ENCODE measurements around the gene DSCAM.
"Not testable (repeated sequence)": the region's sequence is repeated elsewhere in the genome, so short reads cannot be mapped to it uniquely, and the experiment has no call there.

DSCAM gene

DNA sequence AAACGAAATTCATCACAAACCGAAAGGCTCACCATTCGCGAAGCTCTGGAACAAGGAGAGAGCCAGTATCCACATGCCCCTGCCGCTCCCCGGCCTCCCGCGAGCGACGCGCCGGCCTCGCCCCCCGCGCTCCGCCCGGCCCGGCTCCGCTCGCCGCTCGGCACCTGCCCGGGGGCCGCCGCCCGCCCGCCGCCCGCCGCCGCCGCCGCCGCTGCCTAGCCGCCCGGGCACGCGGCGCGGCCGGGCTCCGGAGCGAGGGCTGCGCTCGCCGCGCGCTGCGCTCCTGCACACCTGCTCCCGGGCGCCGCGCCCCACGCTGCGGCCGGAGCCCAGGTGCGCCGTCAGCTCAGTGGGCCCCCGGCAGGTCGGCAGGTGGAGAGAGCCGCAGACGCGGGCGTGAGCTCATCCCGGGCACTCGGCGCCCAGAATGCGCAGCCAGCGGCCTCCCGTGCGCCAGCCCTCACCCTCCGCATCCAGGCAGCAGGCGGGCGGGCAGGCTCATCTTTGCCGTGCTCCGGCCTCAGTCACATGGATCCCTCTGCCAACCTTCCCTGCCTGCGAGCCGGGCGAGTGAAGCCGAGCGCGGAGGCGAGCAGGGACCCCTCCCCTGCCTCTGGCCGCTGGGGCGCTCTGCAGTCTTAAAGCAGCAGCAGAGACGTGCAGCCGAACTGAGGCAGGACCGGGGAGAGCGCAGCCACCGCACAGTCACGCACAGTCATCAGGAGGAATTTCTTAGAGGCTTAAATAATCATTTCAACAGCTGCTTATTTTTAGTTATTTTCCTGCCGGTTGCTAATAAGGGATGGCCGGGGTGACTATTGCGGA is at the start of gene DSCAM:
Gene DSCAM, minus strand, starts transcription at position 572 of the 825 bp plus-strand sequence. Its CDS starts 497 bp downstream, at position 75.
- DNase-seq, result peak; percentile 36 to 85

GRCh38 chr21:40895697-40896096 is 48.7 kb upstream of the DSCAM start:
- not testable (repeated sequence) for DNase-seq

- DNase-seq, result no peak
Measured at GRCh38 chr21:40886931-40887330, 40.0 kb upstream of the DSCAM start.

GRCh38 chr21:40886006-40886405 is 39.0 kb upstream of the DSCAM start:
- DNase-seq, result no peak

DNA sequence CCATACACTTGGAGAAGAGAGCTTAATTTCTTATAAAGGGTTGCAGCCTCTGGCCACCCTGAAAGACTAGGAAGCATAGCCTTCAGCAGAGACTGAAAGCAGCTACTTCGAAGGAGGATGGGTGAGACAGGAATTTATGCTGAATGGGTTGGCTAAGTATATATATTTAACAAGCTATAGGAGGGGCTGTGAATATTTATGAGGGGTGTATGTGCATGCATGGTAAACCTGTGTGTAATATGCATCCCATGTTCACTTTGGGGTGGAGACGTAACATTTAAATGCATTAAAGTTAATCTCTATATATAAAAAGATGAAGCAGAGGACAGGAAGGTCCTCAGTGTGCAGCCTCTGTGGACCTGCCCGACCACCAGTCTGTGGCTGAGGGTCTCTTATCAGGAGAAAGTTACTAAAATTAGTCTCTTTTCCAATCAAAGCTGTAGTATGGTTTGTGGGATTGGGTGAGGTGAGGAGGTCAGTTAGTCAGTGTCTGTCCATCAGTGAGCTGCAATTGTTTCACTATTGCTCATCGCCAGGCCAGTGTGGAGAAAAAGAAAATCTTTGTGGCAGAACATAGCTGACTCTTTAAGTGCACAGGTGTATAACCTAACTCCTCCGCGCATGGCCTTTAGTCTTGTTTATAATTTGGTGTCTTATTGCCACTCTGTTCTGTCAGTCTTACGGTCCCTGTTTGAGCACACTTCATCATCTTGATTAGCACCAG is 35.4 kb upstream of the DSCAM start:
- DNase-seq, result no peak

GRCh38 chr21:40881767-40882166 is 34.8 kb upstream of the DSCAM start:
- no peak for DNase-seq

DNA sequence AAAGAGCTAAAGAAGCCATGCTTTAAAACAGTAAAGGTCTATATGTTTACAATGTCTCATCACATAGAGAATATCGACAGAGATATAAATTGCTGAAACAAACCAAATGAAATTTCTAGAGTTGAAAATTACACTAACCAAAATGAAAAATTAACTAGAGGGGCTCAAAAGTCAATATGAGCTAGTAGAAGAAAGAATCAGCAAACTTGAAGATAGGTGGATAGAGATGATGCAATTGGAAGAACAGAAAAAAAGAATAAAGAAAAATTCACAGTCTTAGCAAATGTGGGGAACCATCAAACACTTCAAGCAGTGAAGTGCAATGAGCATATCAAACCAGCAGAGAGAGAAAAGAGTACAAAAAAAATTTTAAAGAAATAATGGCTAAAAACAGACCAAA is 24.1 kb upstream of the DSCAM start:
- no peak for DNase-seq

DNA sequence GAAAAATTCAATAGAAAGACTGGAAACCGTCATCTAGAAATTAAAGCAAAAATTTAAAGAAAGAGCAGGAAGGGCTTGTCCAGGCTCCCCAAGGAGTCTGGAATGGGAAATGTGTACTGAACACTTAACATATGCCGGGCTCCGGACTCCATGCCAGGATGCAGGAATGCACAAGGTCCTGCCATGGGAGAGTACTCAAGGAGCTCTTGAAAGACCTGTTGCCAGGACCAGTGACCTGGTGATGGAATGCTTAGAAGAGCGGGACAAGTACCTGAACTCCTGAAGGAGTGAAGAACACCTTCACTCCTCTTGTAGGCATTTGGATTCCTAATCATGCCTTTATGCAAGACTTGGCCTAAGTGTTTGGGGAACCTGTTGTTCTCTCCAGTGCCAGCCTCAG is 16.9 kb upstream of the DSCAM start:
- no peak for DNase-seq

DNA sequence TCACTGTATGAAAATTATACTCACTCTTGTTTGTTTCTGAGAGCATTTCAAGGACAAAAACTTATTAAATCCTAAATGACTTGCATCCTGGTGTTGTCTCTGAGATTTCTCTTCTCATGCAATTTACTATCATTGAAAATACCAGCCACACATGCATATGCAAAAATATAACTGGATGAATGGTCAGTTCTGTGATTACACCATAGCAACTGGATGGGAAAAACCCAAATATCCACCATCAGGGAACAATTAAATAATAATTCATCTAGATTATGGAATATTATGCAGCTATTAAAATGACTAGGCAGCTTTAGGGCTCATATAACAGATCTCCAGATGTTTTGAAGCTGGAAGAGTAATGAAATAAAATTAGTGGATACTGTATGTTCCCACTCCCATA is 11.6 kb upstream of the DSCAM start:
- no peak for DNase-seq

DNA sequence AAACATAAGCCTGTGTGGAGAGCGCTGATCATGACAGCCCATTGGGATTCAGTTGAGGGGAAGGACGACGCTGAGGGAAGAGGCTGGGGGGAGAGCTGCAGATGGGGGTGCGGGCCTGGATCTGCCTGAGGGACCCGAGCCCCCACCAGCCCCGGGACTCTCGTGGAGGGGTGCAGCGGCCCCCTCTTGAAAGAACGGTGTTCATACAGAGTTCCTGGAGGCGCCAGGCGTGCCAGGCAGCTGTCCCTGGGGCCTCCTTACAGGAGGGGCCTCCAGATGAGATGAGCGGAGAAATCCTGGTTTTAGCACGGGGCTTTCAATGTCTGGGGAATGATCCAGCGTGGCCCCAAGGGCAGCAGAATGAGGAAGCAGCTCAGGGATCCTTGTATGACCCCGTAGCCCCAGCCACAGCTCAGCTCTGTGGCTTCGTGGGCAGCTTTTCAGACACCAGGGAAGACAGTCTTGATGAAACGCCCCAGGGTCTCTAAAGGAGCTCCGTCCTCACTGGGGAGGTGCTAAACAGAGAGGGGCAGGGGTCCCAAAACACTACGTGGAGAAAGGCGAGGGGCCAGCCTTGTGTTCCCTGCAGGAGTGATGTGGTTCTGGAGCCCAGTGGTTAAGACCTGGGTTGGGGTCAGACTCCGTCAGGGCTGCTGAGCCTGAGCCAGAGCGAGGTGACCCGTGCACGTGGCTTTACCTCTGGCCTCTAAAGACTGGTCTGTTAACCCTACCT is 7.2 kb upstream of the DSCAM start:
- DNase-seq, result no peak

- no peak for DNase-seq
Measured at GRCh38 chr21:40852563-40852962, 5.6 kb upstream of the DSCAM start.

DNA sequence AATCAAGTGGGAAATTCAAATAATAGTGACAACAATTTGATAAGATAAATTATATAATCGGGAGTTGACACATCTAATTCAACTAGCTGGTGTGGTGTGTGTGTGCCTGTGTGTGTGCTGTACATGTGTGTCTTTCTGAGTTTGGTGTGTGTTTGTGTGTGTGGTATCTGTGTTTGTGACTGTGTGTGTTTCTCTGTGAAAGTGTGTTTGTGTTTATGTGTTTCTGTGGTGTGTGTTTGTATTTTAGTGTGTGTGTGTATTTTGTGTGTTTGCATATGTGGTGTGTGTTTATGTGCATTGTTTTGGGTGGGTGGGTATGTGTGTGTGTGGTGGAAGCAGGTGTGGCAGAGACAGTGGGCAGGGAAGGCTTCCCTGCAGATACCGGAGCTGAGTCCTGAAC is 4.8 kb upstream of the DSCAM start:
- DNase-seq, result no peak

DNA sequence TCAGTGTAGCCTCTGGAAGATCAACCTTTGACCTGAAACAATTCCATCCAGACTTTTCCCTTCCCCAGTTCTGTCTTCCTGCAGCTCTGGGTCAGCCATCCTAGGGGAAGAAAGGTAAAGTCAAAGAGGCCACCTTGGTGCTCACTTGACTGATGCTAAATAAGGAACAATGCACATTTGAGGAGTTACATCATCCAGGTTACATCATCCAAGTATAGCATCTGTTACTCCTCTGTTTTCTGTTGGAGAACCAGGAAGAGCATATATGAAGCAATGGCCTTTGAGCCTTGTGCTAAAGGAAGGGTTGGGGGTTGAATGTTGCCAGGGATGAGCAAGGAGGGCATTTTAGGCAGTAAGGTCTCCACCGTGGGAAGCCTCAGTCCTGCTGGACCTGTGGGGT is 3.1 kb upstream of the DSCAM start:
- no peak for DNase-seq

DNA sequence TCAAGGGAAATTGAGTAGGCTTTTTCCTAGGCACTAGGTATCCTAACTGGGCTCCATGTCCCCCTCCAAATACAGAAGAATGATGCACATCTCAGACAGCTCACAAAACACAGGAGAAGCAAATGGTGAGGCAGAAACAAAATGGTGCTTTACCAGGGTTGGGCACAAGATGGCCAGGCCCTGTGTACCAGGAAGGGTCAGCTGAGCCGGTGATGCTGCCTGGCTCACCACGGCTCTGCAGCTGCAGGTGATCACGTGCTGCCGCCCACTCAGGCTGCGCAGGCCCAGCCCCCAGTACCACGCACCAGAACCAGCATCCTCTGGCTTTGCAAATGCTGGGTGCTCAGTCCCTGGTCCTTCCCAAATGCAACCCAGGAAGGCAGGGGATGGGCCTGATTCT is 993 bp upstream of the DSCAM start:
- peak in 1 of 2 experiments; percentile 12 for DNase-seq

GRCh38 chr21:40846103-40846502 is 855 bp downstream of the DSCAM start:
- peak in 1 of 2 experiments; percentile 37 for DNase-seq

DNA sequence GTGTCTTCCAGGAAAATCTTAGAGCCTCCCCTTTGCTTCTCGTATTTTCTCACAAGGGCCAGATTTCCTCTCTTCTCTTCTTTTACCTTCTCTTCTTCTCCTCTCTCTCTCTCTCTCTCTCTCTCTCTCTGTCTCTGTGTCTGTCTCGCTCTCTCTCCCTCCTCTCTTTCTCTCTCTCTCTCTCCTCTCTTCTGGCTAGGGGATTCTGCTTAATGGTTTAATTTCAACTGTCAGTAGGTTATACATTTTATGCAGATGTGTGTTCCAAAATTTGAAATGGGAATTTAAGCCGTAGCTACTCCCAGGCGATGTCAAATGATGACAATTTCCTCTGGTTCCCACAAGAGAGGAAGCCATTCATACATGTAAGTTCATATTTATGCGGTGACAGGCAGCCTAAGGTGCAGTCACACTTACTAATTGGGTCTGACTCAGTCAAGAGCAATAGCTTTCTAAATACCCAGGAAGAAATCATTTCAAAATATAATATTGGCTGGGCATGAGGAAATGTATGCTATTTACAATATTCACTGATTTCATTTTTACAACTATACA is 1.4 kb downstream of the DSCAM start:
- no peak for DNase-seq

GRCh38 chr21:40844935-40845334 is 2.0 kb downstream of the DSCAM start:
- DNase-seq, result no peak

GRCh38 chr21:40842197-40842552 is 4.8 kb downstream of the DSCAM start:
- no peak for DNase-seq

GRCh38 chr21:40841524-40842196 is 5.3 kb downstream of the DSCAM start:
- DNase-seq, result peak; percentile 85 to 94

DNA sequence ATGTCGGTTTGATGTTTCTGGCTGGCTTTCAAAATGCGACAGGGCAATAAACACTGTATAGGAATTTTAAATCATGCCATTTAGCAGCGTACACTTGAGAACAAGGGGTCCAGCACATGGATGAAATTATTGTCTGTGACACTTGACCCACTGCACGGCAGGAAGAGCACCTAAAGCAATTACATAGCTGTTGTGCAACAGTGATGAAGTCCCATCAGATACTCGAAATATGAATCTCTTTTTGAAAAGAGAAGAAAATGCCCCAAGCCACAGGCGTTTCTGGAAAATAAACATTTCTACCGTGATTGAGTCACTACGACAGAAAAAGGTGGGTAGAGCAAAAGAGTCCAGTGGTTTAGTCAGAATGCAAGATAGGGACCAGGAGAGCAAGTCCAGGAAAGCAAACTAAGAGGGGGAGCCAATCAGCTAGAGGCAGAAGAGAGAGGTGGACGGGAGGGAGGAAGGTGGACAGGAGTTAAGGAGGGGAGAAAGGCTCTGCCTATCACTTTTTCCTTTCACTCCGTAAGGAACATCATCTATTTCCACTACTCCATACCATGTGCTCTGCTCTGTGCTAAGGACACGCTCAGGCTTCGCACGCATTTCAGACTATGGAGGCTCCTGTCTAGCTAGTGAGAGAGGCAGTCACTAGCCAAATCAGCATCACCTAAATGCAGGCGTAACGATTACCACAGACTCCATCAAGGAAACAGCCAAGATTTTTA is 6.4 kb downstream of the DSCAM start:
- no peak for DNase-seq

DNA sequence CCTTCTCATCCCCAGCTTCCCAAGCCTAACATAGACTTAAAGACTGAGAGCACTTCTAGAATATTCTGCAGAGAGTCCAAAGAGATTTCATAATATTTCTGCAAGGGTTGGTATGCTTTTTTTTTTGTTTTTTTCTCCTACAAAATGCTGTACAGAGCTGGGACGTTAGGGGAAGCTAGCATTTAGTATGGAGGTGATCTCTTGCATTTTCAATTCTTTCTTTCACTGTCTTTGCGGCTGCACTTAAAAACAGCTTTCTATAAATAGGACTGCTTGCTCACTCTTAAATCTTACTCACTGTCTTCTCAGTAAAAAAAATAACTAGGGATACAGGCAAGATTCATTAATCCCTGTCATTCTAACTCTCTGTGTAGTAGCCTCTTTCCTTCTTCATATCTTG is 7.4 kb downstream of the DSCAM start:
- DNase-seq, result no peak

GRCh38 chr21:40837456-40837855 is 9.5 kb downstream of the DSCAM start:
- no peak for DNase-seq

Measured in NCI-H526 (cell line).